Astrocyte (in vitro differentiated cells and primary cell): ENCODE measurements around the gene BCKDHB. TPM values are rescaled to one million over a fixed set of nuclear protein-coding genes. Genes with fewer than 3 reads are reported as not detected.

Experiments
- DNase-seq: peaks from one replicate; pipeline ENCODE4 v3.0.0-alpha.2; 2010; ENCODE audit warnings: low read depth
- FAIRE-seq: peaks from 2 replicates; lab custom pipeline; 2011; peaks lifted over from hg19 to GRCh38; lab: Jason Lieb, UNC
- H2AFZ ChIP-seq: 2 replicates; pipeline ENCODE4 v1.6.0; 2012; ENCODE audit warnings: low read depth, low read length, inconsistent platforms
- H3K27ac ChIP-seq: 2 replicates; pipeline ENCODE4 v1.5.1; 2011; ENCODE audit warnings: low read depth, low read length, inconsistent platforms
- H3K27me3 ChIP-seq: 2 replicates; pipeline ENCODE4 v1.6.0; 2011; ENCODE audit warnings: low read length, inconsistent platforms; ENCODE audit not compliant: insufficient read depth
- H3K36me3 ChIP-seq: 2 replicates; pipeline ENCODE4 v1.5.1; 2011; ENCODE audit warnings: low read length, inconsistent platforms; ENCODE audit not compliant: insufficient read depth
- H3K4me1 ChIP-seq: 2 replicates; pipeline ENCODE4 v1.5.1; 2011; ENCODE audit warnings: low read length, inconsistent platforms; ENCODE audit not compliant: insufficient read depth
- H3K4me2 ChIP-seq: 2 replicates; pipeline ENCODE4 v1.6.0; 2012; ENCODE audit warnings: low read length, inconsistent platforms
- H3K4me3 ChIP-seq: 2 replicates; pipeline ENCODE4 v1.5.1; 2011; ENCODE audit warnings: low read depth, mild to moderate bottlenecking, low read length, inconsistent platforms; ENCODE audit not compliant: insufficient read depth
- H3K79me2 ChIP-seq: 2 replicates; pipeline ENCODE4 v1.6.0; 2012; ENCODE audit warnings: mild to moderate bottlenecking, low read length, inconsistent platforms; ENCODE audit not compliant: insufficient read depth
- H3K9ac ChIP-seq: 2 replicates; pipeline ENCODE4 v1.6.0; 2012; ENCODE audit warnings: mild to moderate bottlenecking, low read length, inconsistent platforms
- H3K9me3 ChIP-seq: 2 replicates; pipeline ENCODE4 v1.5.1; 2012; ENCODE audit warnings: low read depth, mild to moderate bottlenecking, low read length, inconsistent platforms; ENCODE audit not compliant: insufficient read depth
- H4K20me1 ChIP-seq: 2 replicates; pipeline ENCODE4 v1.6.0; 2012; ENCODE audit warnings: low read length, inconsistent platforms; ENCODE audit not compliant: insufficient read depth
- H3K27ac Mint-ChIP-seq: one replicate; pipeline ENCODE4 v1.8.0; 2021; ENCODE audit warnings: mild to moderate bottlenecking, mixed read lengths; ENCODE audit not compliant: unreplicated experiment
- H3K27me3 Mint-ChIP-seq: one replicate; pipeline ENCODE4 v1.8.0; 2021; ENCODE audit warnings: low read depth, mixed read lengths; ENCODE audit not compliant: unreplicated experiment
- H3K36me3 Mint-ChIP-seq: one replicate; pipeline ENCODE4 v1.8.0; 2021; ENCODE audit warnings: low read depth, mixed read lengths; ENCODE audit not compliant: unreplicated experiment
- H3K4me1 Mint-ChIP-seq: one replicate; pipeline ENCODE4 v1.8.0; 2021; ENCODE audit warnings: low read depth, mixed read lengths; ENCODE audit not compliant: unreplicated experiment
- H3K4me3 Mint-ChIP-seq: one replicate; pipeline ENCODE4 v1.8.0; 2021; ENCODE audit warnings: mild to moderate bottlenecking, moderate library complexity, mixed read lengths; ENCODE audit not compliant: unreplicated experiment
- H3K9me3 Mint-ChIP-seq: one replicate; pipeline ENCODE4 v1.8.0; 2021; ENCODE audit warnings: mild to moderate bottlenecking, mixed read lengths; ENCODE audit not compliant: unreplicated experiment
- CTCF ChIP-seq: IDR thresholded peaks from 2 replicates; pipeline ENCODE4 v1.5.1; 2011; ENCODE audit warnings: low read depth, mild to moderate bottlenecking, inconsistent platforms, low read length, moderate library complexity; ENCODE audit not compliant: insufficient read depth
- EZH2 ChIP-seq: IDR thresholded peaks from 2 replicates; pipeline ENCODE4 v1.6.1; 2012; ENCODE audit warnings: mild to moderate bottlenecking, low read length, inconsistent platforms; ENCODE audit not compliant: insufficient read depth
- total RNA-seq: library from RNA; stranded (reverse); gene quantifications from 2 replicates; pipeline ENCODE4 v1.2.1, GENCODE V29; 2021

The BCKDHB gene
- total RNA-seq, 1 donor from 2014 or later = 18.4 TPM

DNA sequence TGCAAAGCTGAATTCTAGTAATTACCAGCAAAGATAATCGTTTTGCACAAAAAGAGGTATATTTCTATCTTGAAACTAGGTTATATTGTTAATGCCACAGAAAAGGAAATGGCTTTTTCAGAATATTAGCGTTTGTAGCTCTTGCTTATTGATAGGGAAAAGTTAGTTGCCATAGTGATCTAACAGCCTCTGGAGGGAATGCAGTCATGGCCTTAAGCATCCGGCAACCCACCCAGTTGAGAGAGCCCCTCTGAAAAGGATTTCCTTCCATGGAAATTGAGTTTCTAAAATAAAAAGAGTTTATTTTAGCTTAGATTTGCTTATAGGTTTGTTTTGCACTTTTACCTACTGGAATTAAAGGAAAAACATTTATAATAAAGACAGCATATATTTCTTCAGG, 224.5 kb downstream of the BCKDHB start:
- Histone ChIP-seq H3K9ac (no peak overlapping the region), H3K4me3 (no peak overlapping the region), H4K20me1 (no peaks in the 10 kb centered on the region), H3K79me2 (no peaks in the 10 kb centered on the region), H3K27ac (no peak overlapping the region), H3K36me3 (no peaks in the 10 kb centered on the region), H3K9me3 (no peaks in the 10 kb centered on the region), H3K27me3 (no peaks in the 10 kb centered on the region), H3K4me1 (no peaks in the 10 kb centered on the region), H2AFZ (no peak overlapping the region), H3K4me2 (no peak overlapping the region)
- FAIRE-seq = no peak
- no peaks in the 10 kb centered on the region for H3K27me3 Mint-ChIP-seq
- no peak overlapping the region for H3K27ac Mint-ChIP-seq
- no peak for DNase-seq
- no peaks in the 10 kb centered on the region for H3K9me3 Mint-ChIP-seq
- no peak overlapping the region for H3K4me3 Mint-ChIP-seq
- H3K4me1 Mint-ChIP-seq = peaks cover 1% of the 10 kb centered on the region
- TF ChIP-seq CTCF = no peak
- TF ChIP-seq EZH2 = no peak
- H3K36me3 Mint-ChIP-seq = peaks cover 2% of the 10 kb centered on the region

- Mint-ChIP-seq H3K27me3 (no peaks in the 10 kb centered on the region), H3K4me1 (peaks cover 1% of the 10 kb centered on the region), H3K4me3 (no peak overlapping the region), H3K9me3 (no peaks in the 10 kb centered on the region), H3K27ac (no peak overlapping the region), H3K36me3 (no peaks in the 10 kb centered on the region)
- H3K4me2 ChIP-seq = no peak overlapping the region
- H3K4me1 ChIP-seq = no peaks in the 10 kb centered on the region
- H3K4me3 ChIP-seq = no peak overlapping the region
- H2AFZ ChIP-seq = no peak overlapping the region
- DNase-seq (no peak), FAIRE-seq (no peak)
- no peaks in the 10 kb centered on the region for H3K36me3 ChIP-seq
- no peaks in the 10 kb centered on the region for H4K20me1 ChIP-seq
- no peak overlapping the region for H3K9ac ChIP-seq
- no peaks in the 10 kb centered on the region for H3K79me2 ChIP-seq
- H3K27ac ChIP-seq = no peak overlapping the region
- TF ChIP-seq CTCF = no peak
- no peak for TF ChIP-seq EZH2
- no peaks in the 10 kb centered on the region for H3K9me3 ChIP-seq
- no peaks in the 10 kb centered on the region for H3K27me3 ChIP-seq
Observed at GRCh38 chr6:80331522-80331921, 225.1 kb downstream of the BCKDHB start.

- H3K27ac ChIP-seq = no peak overlapping the region
- no peak overlapping the region for H2AFZ ChIP-seq
- no peak overlapping the region for H3K27ac Mint-ChIP-seq
- no peaks in the 10 kb centered on the region for H3K36me3 ChIP-seq
- no peaks in the 10 kb centered on the region for H3K9me3 ChIP-seq
- H4K20me1 ChIP-seq = no peaks in the 10 kb centered on the region
- H3K36me3 Mint-ChIP-seq = no peaks in the 10 kb centered on the region
- TF ChIP-seq CTCF = no peak
- TF ChIP-seq EZH2 = no peak
- no peaks in the 10 kb centered on the region for H3K27me3 Mint-ChIP-seq
- H3K4me2 ChIP-seq = no peak overlapping the region
- FAIRE-seq = no peak
- DNase-seq = no peak
- H3K79me2 ChIP-seq = no peaks in the 10 kb centered on the region
- no peak overlapping the region for H3K4me3 ChIP-seq
- H3K4me3 Mint-ChIP-seq = no peak overlapping the region
- H3K27me3 ChIP-seq = no peaks in the 10 kb centered on the region
- H3K4me1 Mint-ChIP-seq = peaks cover 1% of the 10 kb centered on the region
- H3K9me3 Mint-ChIP-seq = no peaks in the 10 kb centered on the region
- H3K4me1 ChIP-seq = no peaks in the 10 kb centered on the region
- no peak overlapping the region for H3K9ac ChIP-seq
Observed at GRCh38 chr6:80331974-80332373, 225.5 kb downstream of the BCKDHB start.
